Globus pallidus (tissue), 1 donor: ENCODE data around the gene PSME1.

ENCODE experiments used
- DNase-seq: peaks from one replicate; pipeline ENCODE4 v3.0.0-alpha.2; 2015; ENCODE audit warnings: low spot score

Gene PSME1

DNA sequence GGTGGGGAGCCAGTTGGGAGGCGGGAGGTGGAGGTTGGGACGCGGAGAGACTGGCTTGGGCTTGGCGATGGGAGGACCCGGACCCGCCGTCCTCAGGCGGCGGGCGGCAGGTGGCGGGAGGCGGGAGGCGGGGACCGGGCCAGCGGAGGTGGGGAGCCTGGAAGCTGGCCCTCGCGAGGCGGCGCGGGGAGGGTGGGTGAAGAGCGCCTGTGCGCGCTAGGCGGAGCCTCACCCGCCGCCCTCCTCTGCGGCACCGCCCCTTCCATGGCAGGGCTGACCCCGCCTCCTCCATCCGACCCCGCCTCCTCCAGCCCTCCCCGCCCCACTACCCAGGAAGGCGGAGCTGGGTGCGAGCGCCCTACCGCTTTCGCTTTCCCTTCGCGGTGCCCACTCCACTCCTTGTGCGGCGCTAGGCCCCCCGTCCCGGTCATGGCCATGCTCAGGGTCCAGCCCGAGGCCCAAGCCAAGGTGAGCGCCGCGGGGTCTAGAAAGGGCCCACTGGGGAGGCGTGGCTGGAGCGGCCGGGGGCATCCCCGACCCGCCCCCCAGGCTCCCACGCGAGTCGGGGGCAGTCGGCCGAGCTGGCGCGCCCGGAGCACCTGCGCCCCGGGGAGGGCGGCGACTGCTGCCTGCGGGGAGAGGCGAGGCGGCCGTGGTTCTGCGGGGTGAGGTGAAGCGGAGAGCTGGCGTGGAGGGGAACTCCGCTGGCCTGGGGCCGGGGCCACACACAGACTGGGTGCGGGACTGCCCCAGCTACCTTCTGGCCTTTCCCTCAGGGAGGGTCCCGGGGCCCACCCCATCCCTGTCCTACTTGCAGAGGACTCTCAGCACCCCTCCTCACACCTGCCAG lies at the start of gene PSME1:
Gene PSME1, plus strand, starts transcription at position 361 of the 850 bp plus-strand sequence. Its CDS starts 69 bp downstream, at position 430.
- DNase-seq = peak; percentile 91

DNA sequence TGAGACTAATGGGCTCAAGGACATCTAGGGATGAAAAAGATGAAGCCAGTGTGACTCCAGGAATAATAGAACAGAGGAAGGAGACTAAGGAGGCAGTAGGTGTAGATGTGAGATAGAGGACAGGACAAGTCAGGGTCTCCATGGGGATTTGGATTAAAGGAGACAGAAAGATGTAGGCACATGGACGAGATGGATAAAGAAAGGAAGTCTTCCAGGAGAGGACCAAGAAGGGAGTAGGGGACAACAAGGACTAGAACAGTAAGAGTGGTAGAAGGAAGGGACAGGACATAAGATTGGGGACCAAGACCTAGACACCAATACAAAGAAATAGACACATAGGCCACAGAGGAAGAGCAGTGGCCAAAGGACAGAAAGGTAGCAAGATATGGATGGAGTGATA lies 49.0 kb upstream of the PSME1 start:
- DNase-seq = no peak

- DNase-seq = no peak
Measured at GRCh38 chr14:24088095-24088494, 47.9 kb upstream of the PSME1 start.

GRCh38 chr14:24089890-24090289 lies 46.1 kb upstream of the PSME1 start:
- DNase-seq = no peak

DNA sequence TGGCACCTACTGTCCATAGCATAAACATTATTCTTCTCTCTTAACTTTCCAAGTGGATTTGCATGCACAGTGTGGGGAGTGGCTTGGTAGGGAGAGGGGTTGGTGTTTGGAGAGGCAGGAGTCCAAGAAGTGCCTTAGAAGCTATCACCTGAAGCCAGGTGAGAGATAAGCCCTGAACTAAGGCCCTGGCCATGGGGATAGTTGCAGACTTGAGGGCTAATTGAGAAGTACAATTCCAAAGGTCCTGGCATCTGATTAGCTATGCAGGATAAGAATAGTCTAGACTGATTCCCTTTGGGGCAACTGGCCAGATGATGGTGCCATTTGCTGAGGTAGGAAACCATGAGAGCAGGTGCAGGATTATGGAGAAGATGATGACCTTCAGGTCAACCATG lies 43.9 kb upstream of the PSME1 start:
- no peak for DNase-seq

DNA sequence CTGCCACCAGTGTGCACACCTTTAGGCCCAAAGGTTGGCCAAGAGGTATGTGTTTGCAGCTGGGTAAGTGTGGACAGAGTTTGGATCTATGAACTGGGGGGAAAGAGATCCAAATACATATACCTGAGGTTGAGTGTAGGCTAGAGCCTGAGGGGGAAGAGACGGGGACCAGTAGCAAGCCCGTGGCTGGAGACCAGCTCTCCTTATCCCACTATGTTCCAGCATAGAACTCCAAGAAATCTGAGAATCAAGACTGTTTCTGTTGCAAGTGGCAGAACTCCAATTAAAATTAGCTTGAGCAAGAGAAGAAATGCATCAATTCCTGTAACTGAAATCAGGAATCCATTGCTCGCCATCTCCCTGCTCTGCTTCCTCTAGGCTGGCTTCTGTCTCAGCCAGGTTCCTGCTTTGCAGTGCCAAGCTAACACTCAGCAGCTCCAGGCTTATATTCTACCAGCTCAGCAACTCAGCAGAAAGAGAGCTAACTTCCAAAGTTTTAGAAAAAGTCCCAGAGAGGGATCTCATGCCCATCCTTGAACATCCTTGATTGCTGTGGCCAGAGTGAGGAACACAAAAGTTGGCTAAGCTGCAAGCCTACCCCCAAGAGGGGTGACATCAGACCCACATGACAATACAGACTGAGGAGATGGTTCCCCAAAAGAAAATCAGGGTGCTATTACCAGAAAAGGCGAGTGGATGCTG lies 43.3 kb upstream of the PSME1 start:
- no peak for DNase-seq

- DNase-seq = no peak
Measured at GRCh38 chr14:24093207-24093900, 42.6 kb upstream of the PSME1 start.

DNA sequence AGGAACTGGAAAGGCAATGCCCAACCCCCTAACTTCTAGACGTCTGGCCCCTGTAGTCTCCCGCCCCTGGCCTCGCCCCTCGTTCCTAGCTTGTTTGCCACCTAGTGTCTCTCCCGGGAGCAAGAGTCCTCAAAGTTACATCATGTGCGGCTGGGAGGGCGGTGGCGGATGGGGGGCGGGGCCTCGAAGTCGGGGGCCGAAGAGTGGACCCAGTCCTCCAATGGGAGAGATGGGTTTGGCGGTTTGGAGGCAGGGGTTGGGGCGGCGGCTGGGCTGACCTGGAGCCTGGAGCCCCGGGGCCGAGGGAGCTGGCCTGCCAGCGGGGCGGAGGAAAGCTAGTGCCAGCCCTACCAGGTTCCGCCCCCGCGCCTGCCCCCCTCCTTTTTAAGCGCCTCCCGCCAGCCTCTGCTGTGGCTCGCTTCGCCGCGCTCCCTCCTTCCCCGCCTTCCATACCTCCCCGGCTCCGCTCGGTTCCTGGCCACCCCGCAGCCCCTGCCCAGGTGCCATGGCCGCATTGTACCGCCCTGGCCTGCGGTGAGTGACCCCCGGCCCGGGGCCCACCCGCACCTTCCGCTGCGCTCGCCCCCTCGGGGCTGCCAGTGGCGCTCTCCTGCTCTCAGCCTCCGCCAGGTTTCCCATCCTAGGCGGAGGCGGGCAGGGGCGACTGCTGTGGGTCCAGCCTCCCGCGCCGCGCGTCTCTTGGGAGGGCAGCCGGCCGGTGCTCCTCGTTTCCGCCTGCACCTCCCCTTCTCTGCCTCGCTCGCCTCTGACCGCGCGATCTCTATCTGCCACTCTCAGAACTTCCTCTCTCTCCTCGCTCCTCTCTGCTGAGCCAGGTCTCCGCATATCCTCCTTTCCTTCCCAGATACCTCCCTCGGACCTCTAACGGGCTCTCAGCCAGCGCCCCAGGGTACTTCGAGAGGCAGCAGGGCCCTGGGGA lies 41.8 kb upstream of the PSME1 start, which contains the start of gene PCK2:
Gene PCK2, plus strand, starts transcription at position 411 of the 940 bp plus-strand sequence. Its CDS starts 95 bp downstream, at position 506.
- peak; percentile 68 for DNase-seq

- no peak for DNase-seq
Measured at GRCh38 chr14:24094841-24095270, 41.1 kb upstream of the PSME1 start.

DNA sequence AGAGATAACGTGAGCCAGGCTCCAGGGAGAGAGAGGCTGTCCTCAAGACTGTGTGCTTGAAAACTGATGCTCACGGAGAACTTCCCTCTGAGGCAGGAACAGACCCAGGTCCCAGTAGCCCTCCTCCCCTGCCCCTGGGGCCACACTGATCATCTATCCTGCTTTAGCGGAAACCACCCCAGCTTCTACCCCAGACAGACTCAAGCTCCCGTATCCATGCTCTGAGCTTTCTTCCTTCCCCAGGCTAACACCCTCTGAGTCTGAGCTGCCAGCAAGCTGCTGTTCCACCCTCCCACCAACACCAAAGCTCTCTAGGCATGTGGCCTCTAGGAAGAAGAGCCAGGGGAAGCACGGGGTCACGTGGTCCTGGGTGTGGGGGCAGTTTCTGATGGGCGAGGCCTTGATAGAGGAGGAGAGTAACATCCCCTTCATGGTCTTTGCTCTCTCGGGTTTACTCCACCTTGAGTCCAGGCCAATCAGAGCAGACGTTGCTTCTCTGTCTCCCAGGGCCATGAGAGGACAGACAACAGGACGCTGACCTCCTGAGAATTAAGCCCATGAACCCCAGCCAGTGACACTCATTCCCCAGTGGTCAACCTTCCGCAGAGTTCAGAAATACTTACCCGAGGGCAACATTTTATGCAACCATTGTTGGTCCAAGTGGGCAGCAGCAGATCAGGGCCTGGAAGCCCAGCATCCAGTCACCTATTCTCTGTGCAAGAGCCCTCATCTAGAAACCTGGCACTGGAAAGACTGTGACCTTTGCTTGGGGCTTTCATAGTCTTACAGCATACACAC lies 40.5 kb upstream of the PSME1 start:
- DNase-seq = no peak

- no peak for DNase-seq
Measured at GRCh38 chr14:24096545-24097181, 39.3 kb upstream of the PSME1 start.

DNA sequence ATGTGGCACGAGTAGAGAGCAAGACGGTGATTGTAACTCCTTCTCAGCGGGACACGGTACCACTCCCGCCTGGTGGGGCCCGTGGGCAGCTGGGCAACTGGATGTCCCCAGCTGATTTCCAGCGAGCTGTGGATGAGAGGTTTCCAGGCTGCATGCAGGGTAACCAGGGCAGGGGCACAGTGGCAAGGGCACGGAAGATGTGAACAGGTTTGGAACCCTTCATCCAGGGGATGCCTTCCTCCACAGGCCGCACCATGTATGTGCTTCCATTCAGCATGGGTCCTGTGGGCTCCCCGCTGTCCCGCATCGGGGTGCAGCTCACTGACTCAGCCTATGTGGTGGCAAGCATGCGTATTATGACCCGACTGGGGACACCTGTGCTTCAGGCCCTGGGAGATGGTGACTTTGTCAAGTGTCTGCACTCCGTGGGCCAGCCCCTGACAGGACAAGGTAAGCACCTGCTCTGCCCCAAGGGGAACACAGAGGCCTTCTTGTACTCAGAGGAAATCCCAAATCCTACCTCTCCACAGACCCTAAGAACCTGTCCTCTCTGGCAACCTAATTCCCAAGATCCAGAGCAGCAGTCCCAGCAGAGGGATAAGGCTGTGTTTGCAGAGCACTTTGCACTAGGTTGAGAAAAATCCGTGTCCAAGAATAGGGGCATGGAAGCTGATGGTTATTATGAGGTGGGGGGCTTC lies 37.6 kb upstream of the PSME1 start:
- no peak for DNase-seq

DNA sequence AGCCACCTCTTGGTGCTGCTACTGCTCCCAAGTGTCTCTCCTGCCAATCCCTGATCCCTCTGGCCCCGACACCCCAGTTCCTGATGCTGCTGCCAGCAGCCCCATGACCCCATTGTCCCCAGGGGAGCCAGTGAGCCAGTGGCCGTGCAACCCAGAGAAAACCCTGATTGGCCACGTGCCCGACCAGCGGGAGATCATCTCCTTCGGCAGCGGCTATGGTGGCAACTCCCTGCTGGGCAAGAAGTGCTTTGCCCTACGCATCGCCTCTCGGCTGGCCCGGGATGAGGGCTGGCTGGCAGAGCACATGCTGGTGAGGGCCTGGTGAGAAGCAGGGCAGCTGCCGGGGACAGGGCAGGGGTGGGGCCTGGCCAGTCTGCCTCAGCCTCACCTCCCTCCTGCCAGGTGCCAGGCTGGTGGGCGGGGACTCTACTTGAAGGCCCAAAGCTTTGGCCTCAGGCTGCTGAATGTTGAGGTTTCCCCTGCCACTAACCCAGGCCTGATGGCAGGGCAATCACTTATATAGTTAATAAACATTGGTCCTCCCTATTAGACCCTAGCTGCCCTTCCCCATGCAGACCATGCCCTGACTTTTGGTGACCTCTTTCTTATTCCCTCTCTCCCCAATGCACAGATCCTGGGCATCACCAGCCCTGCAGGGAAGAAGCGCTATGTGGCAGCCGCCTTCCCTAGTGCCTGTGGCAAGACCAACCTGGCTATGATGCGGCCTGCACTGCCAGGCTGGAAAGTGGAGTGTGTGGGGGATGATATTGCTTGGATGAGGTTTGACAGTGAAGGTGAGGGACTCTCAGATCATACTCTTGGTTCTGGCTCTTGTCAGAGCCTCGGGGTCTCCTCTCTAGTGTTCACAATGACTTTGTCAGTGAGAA lies 36.8 kb upstream of the PSME1 start:
- DNase-seq = peak; percentile 43

- no peak for DNase-seq
Measured at GRCh38 chr14:24100197-24100981, 35.6 kb upstream of the PSME1 start.

GRCh38 chr14:24100982-24101494 lies 35.0 kb upstream of the PSME1 start:
- DNase-seq = no peak

DNA sequence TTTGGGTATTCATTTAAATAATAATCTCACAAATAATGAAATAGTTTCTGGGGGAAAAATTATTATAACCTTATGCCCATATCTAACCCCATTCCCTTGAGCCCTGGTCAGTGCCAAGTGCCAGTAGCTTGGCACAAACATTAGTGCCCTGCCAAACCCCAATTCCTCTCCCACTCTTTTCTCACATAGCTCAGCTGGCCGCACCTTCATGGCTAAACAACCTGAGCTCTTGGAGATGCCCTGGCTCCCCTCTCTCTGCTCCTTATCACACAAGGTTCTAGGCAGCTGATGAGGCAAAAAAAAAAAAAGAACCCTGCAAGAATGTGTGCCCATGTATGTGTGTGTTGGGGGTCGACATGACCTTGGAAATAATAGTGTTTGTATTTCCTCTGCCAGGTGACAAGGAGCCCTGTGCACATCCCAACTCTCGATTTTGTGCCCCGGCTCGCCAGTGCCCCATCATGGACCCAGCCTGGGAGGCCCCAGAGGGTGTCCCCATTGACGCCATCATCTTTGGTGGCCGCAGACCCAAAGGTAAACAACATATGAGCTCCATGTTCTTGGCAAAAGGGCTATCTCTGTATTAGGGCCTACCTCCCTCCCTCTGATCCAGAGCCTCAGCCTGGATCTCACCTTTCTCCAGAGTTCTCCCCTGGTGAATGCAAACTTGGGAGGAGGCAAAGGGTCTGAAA lies 33.5 kb upstream of the PSME1 start:
- no peak for DNase-seq

DNA sequence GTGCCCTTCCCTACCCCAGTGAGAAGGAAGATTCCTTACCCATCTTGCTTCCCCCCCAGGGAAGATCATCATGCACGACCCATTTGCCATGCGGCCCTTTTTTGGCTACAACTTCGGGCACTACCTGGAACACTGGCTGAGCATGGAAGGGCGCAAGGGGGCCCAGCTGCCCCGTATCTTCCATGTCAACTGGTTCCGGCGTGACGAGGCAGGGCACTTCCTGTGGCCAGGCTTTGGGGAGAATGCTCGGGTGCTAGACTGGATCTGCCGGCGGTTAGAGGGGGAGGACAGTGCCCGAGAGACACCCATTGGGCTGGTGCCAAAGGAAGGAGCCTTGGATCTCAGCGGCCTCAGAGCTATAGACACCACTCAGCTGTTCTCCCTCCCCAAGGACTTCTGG lies 32.5 kb upstream of the PSME1 start:
- no peak for DNase-seq
